Stimulated activated CD8-positive, alpha-beta memory T cell treated with anti-CD3 and anti-CD28 coated beads, Interleukin-12 subunit alpha, Interleukin-12 subunit beta, amount 100 ng/mL, for 24 hours (primary cell): Measurements from ENCODE around the gene HOXB6.
A peak's percentile ranks its signal among the peaks of the same experiment; 100 is the strongest.

Source experiments
- DNase-seq: peaks from one replicate; pipeline ENCODE4 v3.0.0-alpha.2; 2020; ENCODE audit errors: extremely low read depth

Gene HOXB6

DNA sequence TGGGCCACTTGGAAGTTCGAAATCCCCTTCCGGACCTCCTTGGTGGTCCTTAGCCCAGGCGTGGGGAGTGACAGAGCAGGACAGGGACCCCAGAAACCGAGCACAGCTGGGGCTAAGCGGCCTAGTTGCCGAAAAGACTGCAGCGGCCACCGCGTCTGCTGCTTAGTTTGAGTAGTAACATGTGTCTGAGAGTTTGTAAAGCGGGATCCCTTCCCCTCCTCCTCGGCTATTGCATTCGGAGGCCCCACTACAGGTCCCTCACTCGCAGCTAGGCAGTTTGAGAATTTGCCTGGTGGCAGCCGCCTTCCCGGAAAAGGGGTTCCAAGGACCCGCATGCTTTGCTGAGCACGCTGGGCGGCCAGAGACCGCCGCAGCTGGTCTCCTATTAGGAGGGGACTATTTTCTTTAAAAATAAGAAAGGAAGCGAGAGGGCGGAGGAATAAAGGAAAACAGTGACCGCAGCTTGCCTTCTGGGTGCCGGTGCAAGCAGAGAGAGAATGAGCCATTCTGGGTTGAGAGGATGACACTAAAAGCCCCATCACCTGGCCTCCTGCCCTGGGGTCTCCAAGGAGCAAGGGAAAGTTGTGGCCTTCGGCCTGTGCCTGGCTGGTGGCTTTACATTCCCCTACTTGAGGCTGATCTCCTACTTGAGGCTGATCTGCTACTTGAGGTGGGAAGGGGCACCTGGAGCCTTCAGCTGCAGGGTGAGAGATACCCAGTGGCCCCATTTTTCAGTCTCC, 10.1 kb downstream of the HOXB6 start:
- DNase-seq = no peak

DNA sequence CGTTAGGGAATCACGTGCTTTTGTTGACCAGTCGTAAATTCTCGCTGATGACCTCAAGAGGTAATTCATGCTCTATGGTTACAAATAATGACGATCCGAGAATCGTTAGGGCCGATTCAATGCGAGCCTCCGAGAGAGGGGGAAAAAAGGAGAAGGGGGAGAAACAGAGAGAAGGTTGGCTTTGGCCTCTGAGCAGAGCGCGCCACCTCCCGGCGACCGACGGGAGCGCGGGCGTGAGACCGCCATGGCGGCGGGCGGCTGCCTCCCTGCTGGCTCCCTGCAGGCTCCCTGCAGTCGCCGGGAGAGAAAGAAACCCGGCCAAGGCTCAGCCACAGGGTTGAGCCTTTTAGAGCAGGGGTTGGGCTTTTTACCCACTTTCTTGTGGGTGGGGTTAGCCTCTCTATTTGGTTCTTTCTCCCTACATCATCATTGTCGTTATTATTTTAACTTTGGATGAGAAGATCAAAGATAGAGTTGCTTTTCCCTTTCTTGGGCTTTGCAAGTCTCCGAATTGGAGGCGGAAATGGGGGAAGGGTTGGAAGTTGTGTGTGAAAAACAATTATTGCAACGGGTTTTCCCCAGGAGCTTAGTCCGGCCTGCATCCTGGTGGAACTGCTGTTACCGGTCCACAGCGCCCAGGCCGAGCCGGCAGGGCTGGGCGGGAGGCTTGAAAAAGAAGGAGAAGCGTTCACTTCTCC, 10.8 kb downstream of the HOXB6 start:
- DNase-seq = peak; percentile 52

DNA sequence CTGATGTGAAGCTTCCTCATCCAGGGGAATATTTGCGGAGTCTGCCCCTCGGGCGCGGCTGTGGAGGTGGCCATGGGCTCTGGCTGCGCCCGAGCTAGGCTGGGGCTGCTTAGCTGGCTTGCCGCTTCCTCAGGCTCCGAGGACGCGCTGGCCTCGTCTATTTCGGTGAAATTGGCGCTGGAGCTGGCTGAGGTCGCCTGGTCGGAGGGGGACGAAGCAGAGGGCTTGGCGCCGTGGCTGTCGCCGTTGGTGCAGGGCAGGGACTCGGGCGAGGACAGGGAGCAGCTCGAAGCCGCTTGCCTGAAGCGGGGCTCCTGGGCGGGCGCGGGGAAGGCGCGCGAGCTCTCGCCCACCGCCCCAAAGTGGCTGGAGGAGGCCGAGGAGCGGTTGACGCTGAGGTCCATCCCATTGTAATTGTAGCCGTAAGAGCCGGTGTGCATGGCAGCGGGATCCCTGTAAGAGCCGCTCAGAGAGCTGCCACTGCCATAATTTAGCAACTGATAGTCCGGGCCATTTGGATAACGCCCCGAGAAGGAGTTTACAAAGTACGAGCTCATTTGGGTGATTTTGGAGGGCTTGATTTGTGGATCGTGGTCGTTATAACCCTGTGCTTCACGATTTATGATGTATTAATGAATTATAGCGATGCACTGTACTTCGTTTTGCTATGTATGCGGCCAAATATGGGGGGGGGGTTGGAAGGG, 11.5 kb downstream of the HOXB6 start, which contains the start of gene HOXB5:
Gene HOXB5, minus strand, starts transcription at position 654 of the 704 bp plus-strand sequence. Its CDS starts 97 bp downstream, at position 557.
- no peak for DNase-seq

DNA sequence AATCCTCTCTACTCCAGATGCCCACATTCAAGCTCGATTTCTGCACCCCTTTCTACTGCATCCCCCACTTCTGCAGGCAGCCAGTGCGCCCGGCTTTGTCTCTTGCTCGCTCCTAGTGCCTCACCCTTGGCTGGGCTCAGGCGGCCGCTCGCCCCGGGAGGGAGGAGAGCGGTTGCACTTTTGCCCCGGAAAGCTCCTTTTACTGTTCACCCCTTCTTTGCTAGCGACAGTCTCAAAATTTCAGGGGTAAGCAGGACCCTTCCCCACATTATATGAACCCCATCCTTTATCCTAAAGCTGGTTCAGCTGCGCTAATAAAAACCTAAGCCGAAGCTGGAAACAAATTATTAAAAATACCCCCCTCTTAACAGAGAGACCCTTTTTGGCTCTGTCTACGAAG, 12.2 kb downstream of the HOXB6 start:
- no peak for DNase-seq

DNA sequence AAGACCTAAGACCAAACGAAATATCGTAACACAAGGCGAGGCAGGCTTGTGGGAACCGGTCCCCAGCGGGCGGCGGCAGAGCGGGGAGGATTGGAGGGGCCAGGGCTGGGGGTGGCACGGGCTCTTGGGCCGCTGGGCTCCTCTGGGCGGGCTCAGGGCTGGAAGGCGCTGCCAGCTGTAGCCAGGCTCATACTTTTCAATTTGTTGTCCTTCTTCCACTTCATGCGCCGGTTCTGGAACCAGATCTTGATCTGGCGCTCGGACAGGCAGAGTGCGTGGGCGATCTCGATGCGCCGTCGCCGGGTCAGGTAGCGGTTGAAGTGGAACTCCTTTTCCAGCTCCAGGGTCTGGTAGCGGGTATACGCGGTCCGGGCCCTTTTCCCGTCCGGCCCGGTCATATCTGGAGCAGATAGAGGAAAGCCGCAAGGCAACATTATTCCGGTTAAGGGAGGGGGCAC, 12.7 kb downstream of the HOXB6 start:
- DNase-seq = no peak

DNA sequence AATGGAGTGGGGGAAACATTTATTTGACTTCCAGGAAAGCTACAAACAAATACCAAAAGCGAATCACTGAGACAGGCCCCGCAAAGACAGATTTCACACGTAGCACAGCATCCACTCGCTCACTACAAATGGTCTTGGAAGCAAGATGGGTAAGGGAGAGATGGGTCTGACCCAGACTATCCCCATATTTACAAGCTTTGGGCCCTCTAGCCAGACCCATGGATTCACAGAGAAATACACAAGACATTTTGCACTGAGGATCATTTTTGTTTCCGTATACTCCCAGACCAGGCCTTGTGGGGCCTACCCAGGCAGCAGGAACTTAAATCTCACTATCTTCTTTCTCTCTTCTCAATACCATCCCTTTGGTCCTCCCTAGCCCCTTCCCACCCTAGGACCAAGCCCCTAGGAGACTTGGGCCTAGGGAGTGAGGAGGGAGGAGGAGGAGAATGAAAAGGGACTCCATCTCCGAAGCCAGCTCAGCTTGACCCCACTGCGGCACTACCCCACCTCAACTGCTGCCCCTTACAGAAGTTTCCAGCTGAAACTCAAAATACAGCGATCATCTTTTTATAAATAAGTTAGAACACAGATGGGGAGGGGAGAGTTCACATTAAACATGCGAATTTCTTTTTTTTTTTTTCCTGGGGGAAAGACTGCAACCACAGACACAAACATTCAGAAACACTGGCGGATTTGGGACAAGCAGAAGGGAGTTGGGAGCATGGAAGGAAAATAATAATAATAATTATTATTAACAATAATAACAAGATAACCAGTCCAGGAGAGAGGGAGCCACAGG, 13.3 kb downstream of the HOXB6 start:
- no peak for DNase-seq

DNA sequence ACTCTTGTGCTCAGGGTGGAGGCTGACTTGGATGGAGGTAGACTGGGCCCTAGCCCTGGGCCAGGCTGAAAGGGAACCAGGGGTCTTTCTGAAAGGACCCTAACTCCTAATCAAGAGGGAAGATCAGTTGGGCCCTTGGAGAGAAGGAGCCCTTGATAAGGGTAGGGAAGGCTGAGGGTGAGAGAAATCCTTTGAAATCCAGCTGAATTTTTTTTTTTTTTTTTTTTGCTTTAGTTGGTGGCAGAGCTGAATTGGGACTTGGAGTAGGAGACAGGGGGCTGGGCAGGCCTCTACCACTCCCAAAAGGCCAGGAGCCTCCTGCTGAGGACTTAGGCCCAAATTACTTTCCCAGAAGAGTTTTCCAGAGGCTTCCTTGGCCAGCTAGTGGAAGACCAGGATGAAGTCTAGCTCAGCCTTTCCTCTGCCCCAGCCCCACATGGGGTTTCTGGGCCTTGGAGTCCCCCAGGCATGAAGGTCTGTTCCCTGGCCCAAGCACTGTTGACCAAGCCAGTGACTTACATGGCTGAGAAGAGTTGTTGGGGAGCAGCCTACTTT, 14.1 kb downstream of the HOXB6 start:
- DNase-seq = no peak

DNA sequence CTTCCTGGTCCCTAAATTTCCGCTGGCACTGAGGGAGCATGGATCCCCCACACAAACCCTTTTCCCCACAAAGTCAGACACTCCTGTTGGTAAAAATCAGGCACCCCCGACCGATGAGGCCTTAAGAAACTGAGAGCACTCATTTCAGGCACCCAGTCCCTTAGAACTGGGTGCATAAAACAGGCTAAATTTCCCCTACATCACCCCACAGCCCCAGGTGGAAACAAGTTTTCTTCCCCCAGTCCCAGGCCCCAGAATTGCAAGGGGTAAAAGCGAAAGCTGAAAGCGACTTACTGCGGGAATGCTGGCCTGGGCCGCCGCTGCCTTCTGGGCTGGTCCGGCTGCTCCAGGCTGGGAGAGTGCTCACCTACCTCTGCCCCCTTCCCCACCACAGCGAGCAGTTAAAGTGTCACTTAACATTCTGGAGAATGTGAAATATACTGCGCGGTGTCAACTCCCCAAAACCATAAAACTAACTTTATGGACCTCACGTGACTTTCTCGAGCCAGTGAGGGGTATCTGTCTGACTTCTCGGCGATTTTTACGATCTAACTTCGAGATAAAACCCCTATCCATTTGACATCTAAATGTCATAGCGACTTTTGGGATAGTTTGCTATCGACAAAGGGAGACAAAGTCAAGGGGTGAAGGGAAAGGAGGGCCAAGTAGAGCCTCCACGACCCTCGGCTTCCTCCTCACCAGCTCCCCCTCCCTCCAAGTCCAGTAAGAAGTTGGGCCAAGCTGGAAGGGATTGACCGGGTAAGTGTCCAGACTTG, 14.8 kb downstream of the HOXB6 start, which contains the start of gene HOXB3:
Gene HOXB3, minus strand, starts transcription at position 411 of the 776 bp plus-strand sequence. CDS start 37,767 bp downstream, outside the sequence.
- no peak for DNase-seq

DNA sequence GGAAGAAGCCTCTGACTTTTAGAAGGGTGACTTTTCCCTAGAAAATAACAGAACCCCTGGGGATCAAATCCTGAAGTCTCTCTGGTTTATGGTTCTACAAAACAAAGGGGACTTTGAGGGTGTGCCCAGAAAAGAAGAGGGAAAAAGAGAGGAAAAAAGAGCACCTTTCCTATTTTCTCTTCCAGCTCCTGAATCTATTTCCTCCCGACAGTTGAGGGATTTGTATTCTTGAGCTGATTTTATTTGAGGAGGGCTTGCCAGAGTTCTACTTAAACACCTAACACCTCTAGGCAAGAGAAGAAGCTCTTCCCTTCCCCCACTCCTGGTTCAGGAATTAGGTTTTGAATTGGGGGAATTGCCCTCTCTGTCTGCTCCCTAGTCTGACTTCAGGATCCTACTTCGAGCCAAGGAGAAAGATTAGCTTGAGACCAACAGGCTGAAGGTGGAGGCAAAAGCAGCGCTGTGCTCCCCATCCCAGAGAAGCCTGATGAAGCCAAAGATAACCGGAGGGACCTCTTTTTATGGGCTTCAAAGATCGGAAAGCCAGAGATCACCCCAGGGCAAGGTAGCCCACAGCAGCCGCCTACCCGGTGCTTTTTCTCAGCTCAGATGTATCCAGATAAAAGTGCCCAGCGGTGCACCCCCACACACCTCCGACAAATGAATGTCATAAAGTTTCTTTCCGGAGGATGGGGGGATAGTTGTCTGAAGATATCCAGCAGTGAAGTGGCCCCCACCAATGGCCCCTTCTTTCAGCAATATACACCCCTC, 15.5 kb downstream of the HOXB6 start:
- no peak for DNase-seq

DNA sequence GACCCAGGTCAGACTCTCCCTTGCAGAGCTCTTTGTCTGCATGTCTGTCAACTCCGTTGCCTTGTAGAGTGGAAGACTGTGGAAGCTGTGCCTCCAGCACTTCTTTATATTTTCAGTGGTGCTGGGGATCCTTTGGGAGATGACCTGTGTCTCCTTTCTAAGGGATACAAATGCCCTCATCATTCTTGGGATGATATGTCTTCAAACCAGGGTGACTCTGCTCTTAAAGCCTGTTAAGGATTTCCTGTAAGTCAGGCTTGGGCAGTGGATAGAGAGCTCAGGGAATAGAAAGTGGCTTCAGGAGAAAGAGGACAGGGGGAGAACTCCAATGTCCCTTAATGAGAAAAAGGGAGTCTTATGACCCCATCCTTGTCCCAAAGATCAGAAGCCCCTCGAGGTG, 16.3 kb downstream of the HOXB6 start:
- DNase-seq = no peak

DNA sequence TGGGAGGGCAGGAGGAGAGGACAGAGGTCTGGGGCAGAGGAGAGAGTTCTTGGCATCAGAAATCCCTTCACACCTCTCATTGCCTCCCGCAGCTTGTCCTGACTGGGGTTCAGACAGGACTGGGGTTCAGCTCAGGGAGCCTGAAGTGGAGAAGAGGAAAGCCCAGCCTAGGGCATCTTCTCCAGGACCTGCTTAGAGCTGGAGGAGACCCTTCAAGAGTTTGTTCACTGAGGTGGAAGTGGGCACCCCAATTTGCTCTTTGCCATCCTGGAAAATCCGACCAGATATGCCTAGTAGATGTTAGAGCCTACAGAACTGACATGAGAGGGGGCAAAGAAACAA, 16.7 kb downstream of the HOXB6 start:
- DNase-seq = no peak

DNA sequence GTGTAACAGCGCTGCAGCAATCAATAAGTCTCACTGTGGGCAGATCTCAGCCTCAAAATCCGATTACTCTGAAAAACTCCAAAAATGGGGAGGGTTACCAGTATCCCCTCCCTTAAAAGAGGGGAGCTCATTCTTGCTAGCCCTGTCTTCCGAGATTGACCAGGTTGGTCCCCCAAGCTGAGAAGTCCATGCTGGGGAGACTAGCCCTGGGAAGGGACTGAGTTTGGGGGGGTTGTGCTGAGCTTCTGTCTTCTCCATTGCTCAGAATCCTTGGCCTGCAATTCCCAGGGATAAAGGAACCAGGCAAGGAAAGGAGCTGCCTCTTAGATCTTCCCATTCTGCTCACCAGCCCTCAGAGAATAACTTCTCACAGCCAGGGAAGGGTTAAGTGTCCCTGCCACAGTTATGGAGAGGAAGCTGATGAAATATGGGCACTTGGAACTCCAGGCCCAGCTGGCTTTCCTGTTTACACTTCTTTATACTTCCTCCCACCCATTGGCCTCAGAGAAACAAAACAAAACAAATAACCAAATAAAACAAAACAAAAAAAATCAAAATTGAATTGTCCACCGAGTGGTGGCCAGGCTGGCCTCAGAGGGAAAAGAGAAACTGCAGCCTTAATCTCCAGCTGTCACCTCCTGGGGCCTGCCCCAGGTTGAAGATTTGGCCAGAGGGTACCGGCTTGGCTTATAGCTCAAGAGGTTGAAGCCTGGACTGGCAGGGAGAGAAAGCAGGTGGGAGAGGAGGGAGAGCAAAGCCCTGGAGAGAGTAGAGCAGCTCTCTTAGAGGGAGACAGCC, 17.3 kb downstream of the HOXB6 start:
- DNase-seq = no peak

DNA sequence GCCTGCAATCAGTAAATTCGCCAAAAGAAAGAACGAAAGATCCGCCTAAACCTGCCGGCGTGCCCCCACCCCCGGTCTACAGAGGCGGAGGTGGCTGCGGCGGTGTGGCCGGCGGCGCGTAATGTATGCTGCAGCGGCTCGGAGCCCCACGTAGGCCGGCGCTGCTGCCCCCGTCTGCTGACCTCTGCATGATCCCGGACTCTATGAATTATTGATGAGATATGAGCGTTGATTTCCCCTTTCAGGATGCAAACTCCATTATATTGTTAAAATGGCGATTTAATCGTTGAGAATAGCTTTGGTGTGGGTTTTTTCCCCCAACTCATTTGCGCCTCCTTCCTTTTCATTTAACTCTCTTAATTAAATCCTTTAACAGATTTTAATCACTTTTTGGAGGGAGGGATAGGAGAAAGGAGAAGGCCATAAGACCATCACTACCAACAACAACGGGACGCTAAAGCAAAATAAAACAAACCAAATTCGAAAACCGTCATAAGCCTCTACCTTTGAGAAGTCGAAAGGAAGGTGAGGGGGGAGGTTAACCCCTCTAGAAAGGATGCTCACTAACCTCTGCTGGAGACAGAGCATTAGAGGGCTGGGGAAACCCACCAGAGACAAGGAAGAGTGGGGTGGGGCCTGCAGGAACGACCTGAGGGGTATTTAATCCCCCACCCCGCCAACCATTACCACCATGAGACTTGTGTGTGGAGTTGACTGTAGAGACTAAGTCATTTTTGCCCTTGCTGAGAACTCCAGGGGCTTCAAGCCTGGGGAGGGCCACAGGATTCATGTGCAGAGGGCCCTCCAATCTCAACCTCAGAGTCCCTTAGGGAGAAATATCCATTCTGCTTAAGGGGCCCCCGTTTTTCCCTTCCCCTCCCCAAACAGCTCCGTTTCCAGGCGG, 18.2 kb downstream of the HOXB6 start:
- DNase-seq = no peak

DNA sequence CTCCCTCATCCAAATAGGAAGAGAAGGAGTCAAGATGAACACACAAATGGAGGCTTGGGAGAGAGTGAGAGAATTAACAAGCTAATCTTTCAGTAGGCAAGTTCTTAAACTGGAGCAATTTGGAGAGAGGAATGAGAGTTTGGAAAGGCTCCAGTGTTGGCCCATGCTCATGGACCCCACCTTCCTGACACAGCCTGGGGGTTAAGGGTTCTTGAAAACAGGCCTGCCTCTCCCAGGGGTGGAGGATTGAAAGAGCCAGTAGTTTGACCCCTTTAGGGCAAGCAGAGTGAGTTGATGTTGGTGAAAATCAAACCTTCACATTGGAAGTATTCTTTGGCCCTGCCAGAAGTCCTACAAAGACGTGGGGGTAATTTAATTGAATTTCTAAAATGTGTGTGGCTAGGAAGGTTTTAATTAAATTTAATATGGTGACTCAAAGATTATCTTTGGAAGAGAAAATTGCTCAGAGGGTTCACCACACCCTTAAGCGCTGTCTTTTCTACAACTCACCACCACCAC, 20.5 kb downstream of the HOXB6 start:
- DNase-seq = no peak

DNA sequence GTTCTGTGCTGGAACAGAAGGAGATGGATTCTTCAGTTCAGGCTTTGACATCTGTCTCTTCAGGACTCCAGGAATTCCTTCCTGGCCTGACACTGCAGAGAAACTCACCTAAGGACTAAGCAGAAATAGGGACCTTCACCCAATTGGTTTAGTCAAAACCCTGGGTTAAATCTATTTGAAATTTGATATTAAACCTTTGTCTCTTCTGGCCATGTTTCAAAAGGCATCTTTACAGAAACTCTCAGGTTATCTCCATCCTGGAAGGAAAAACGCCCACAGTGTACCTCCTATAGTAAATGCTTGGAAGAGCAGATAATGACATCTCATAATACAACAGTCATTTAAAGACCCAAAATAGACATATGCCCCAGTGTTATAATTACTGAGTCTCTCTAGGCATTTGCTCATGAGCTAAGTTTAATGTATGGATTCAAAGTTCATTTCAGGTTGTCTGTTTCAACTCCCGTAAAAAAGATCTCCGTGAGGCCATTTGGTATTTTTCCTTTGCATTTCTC, 21.0 kb downstream of the HOXB6 start:
- no peak for DNase-seq

DNA sequence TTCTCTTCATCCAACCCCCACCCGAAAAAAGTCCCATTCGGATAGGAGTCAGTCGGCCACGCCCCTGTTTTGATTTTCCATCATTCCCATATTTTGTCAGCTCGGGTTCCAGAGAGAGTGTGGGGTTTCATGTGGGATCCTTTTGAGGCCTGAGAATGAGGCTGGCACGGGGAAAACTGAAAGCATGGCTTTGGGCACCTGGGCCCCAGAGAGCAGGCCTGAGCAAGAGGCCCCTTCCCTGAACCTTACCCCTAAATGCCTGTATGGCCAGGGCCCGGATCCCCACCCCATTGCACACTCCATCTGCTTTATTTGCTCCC, 22.1 kb downstream of the HOXB6 start:
- no peak for DNase-seq

DNA sequence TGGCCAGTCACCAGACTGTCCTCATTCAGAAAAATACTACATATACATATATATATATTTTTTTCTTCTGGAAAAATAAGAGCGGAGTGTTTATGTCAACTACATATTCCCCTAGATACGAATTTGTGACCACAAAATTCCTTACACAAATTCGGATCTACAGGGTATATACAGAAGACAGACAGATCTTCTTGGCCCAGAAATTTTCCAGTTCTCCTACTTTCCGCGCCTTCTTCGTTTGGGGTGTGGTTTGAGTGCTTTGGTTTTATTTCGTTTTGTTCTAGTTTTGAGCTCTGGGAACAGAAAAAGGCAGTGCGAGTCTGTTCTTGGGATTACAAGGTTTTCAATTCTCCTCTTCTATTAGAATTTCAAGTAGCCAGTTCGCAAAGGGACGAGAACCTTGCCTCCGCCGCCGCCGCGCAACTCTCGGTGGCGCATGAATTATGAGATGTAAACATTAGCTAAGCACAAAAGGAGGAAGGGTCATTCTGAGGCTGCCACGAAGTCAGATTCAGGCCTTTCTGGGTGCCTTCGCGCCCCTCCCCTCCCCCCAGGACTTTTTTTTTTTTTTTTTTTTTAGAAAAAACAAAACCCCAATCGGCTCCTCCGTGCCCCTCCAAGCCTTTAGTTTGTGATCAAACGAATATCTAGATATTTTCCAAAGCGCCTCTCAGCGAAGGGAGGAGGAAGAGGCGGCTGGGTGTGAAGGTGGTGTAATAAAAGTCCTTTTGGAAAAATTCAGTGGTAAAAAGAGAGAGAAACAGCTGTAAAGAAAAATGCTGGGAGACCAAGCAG, 24.8 kb downstream of the HOXB6 start:
- no peak for DNase-seq
